ENCODE results near the gene CMKLR1. TPM values are rescaled to one million over a fixed set of nuclear protein-coding genes. Genes with fewer than 3 reads are reported as not detected.

Gene CMKLR1
- total RNA-seq, 1 donor from 2014 or later, result 0.57 TPM

DNA sequence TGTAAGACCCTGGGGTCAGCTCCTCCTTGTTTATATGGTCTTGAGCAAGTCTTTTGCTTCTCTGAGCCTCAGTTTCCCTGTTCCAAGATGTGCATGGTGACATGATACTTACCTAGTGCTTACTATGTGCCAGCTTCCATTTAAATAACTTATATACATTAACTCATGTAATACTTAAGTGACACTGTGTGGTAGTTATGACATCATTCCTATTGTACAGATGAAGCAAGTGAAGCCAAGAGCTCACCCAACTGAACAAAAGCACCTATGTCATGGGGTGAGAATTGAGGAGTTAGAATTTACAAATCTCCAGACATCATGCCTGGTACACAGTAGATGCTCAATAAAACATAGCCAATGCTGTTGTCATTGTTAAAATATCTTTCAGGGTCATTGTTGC is 41.3 kb upstream of the CMKLR1 start:
- H3K36me3 Mint-ChIP-seq (ENCODE audit: low read depth, unreplicated experiment), result peaks cover 4% of the 10 kb centered on the region
- H3K4me1 Mint-ChIP-seq (ENCODE audit: low read depth, unreplicated experiment), result no peaks in the 10 kb centered on the region

DNA sequence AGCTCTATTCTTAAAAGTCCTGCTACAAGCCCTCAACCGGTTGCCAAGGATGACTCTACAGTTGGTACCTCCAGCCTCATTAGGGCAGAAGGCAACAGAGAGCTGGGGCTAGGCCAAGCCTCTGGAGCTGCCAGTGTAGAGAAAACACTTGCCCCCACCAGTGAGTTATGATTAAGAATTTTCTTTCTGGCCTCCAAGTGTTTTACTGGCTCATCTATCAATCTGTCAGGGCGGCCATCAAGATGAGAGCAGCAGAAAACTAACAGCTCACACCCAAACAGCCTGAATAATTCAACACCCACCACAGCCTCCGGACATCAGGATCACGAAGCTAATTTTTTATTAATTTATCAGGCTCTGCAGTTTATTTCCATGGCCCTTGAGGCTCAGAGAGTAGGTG is 40.7 kb upstream of the CMKLR1 start:
- no peak for TF ChIP-seq EZH2 (IDR thresholded peaks at IDR 0.05; ENCODE audit: insufficient read depth, low read length)
- TF ChIP-seq, protein P1, sequence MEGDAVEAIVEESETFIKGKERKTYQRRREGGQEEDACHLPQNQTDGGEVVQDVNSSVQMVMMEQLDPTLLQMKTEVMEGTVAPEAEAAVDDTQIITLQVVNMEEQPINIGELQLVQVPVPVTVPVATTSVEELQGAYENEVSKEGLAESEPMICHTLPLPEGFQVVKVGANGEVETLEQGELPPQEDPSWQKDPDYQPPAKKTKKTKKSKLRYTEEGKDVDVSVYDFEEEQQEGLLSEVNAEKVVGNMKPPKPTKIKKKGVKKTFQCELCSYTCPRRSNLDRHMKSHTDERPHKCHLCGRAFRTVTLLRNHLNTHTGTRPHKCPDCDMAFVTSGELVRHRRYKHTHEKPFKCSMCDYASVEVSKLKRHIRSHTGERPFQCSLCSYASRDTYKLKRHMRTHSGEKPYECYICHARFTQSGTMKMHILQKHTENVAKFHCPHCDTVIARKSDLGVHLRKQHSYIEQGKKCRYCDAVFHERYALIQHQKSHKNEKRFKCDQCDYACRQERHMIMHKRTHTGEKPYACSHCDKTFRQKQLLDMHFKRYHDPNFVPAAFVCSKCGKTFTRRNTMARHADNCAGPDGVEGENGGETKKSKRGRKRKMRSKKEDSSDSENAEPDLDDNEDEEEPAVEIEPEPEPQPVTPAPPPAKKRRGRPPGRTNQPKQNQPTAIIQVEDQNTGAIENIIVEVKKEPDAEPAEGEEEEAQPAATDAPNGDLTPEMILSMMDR (IDR thresholded peaks at IDR 0.05; ENCODE audit: insufficient read depth, low read depth, low read length), result no peak
- no peaks in the 10 kb centered on the region for H3K79me2 ChIP-seq (ENCODE audit: insufficient read depth, low read length)
- no peak for FAIRE-seq
- Mint-ChIP-seq H3K27me3 (ENCODE audit: low read depth, unreplicated experiment) (peaks cover 21% of the 10 kb centered on the region), H3K4me3 (ENCODE audit: unreplicated experiment) (no peak overlapping the region), H3K36me3 (ENCODE audit: low read depth, unreplicated experiment) (peaks cover 4% of the 10 kb centered on the region), H3K4me1 (ENCODE audit: low read depth, unreplicated experiment) (no peaks in the 10 kb centered on the region), H3K9me3 (ENCODE audit: unreplicated experiment) (peaks cover 16% of the 10 kb centered on the region), H3K27ac (ENCODE audit: unreplicated experiment) (no peak overlapping the region)
- no peak overlapping the region for H3K9ac ChIP-seq (ENCODE audit: low read length)
- no peak overlapping the region for H2AFZ ChIP-seq (ENCODE audit: low read depth, low read length)
- no peak overlapping the region for H3K27ac ChIP-seq (ENCODE audit: low read depth, low read length)
- no peaks in the 10 kb centered on the region for H3K36me3 ChIP-seq (ENCODE audit: insufficient read depth, low read length)
- no peak overlapping the region for H3K4me2 ChIP-seq (ENCODE audit: low read length)
- H3K27me3 ChIP-seq (ENCODE audit: insufficient read depth, low read length), result no peaks in the 10 kb centered on the region
- H4K20me1 ChIP-seq (ENCODE audit: insufficient read depth, low read length), result no peaks in the 10 kb centered on the region
- peaks cover 2% of the 10 kb centered on the region for H3K9me3 ChIP-seq (ENCODE audit: insufficient read depth, low read depth, low read length)
- DNase-seq (ENCODE audit: low read depth), result no peak
- no peak overlapping the region for H3K4me3 ChIP-seq (ENCODE audit: insufficient read depth, low read depth, low read length)
- no peaks in the 10 kb centered on the region for H3K4me1 ChIP-seq (ENCODE audit: insufficient read depth, low read length)

More for the DNA sequence above, 41.3 kb upstream of the CMKLR1 start:
- no peaks in the 10 kb centered on the region for H3K36me3 ChIP-seq (ENCODE audit: insufficient read depth, low read length)
- Mint-ChIP-seq H3K27me3 (ENCODE audit: low read depth, unreplicated experiment) (peaks cover 21% of the 10 kb centered on the region), H3K9me3 (ENCODE audit: unreplicated experiment) (peaks cover 16% of the 10 kb centered on the region), H3K27ac (ENCODE audit: unreplicated experiment) (no peak overlapping the region), H3K4me3 (ENCODE audit: unreplicated experiment) (no peak overlapping the region)
- DNase-seq (ENCODE audit: low read depth), result no peak
- H3K4me1 ChIP-seq (ENCODE audit: insufficient read depth, low read length), result no peaks in the 10 kb centered on the region
- no peak overlapping the region for H2AFZ ChIP-seq (ENCODE audit: low read depth, low read length)
- H3K4me3 ChIP-seq (ENCODE audit: insufficient read depth, low read depth, low read length), result no peak overlapping the region
- no peak for FAIRE-seq
- H3K27ac ChIP-seq (ENCODE audit: low read depth, low read length), result no peak overlapping the region
- H3K9me3 ChIP-seq (ENCODE audit: insufficient read depth, low read depth, low read length), result peaks cover 2% of the 10 kb centered on the region
- H3K4me2 ChIP-seq (ENCODE audit: low read length), result no peak overlapping the region
- TF ChIP-seq EZH2 (IDR thresholded peaks at IDR 0.05; ENCODE audit: insufficient read depth, low read length), result no peak
- TF ChIP-seq, protein P1 (IDR thresholded peaks at IDR 0.05; ENCODE audit: insufficient read depth, low read depth, low read length), result no peak
- H3K27me3 ChIP-seq (ENCODE audit: insufficient read depth, low read length), result no peaks in the 10 kb centered on the region
- H3K9ac ChIP-seq (ENCODE audit: low read length), result no peak overlapping the region
- no peaks in the 10 kb centered on the region for H3K79me2 ChIP-seq (ENCODE audit: insufficient read depth, low read length)
- H4K20me1 ChIP-seq (ENCODE audit: insufficient read depth, low read length), result no peaks in the 10 kb centered on the region

DNA sequence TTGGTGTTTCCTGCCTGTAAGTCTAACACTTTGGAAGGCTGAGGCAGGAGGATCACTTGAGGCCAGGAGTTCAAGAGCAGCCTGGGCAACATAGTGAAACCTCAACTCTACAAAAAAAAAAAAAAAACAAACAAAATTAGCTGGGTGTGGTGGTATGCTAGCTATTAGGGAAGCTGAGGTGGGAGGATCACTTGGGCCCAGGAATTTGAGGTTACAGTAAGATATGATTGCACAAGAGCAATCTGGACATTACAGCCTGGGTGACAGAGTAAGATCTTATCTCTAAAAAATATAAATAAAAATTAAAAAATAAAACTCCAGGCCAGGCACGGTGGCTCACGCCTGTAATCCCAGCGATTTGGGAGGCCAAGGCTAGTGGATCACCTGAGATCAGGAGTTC is 39.8 kb upstream of the CMKLR1 start:
- Histone ChIP-seq H3K9me3 (ENCODE audit: insufficient read depth, low read depth, low read length) (peaks cover 7% of the 10 kb centered on the region), H3K36me3 (ENCODE audit: insufficient read depth, low read length) (no peaks in the 10 kb centered on the region), H2AFZ (ENCODE audit: low read depth, low read length) (no peak overlapping the region), H3K27ac (ENCODE audit: low read depth, low read length) (no peak overlapping the region), H4K20me1 (ENCODE audit: insufficient read depth, low read length) (no peaks in the 10 kb centered on the region), H3K79me2 (ENCODE audit: insufficient read depth, low read length) (no peaks in the 10 kb centered on the region), H3K4me3 (ENCODE audit: insufficient read depth, low read depth, low read length) (no peak overlapping the region), H3K4me2 (ENCODE audit: low read length) (no peak overlapping the region), H3K4me1 (ENCODE audit: insufficient read depth, low read length) (no peaks in the 10 kb centered on the region), H3K27me3 (ENCODE audit: insufficient read depth, low read length) (no peaks in the 10 kb centered on the region), H3K9ac (ENCODE audit: low read length) (no peak overlapping the region)
- Mint-ChIP-seq H3K4me3 (ENCODE audit: unreplicated experiment) (no peak overlapping the region), H3K9me3 (ENCODE audit: unreplicated experiment) (peaks cover 21% of the 10 kb centered on the region), H3K27ac (ENCODE audit: unreplicated experiment) (no peak overlapping the region), H3K27me3 (ENCODE audit: low read depth, unreplicated experiment) (peaks cover 21% of the 10 kb centered on the region), H3K4me1 (ENCODE audit: low read depth, unreplicated experiment) (no peaks in the 10 kb centered on the region), H3K36me3 (ENCODE audit: low read depth, unreplicated experiment) (peaks cover 4% of the 10 kb centered on the region)
- FAIRE-seq (no peak), DNase-seq (ENCODE audit: low read depth) (no peak)
- TF ChIP-seq EZH2 (IDR thresholded peaks at IDR 0.05; ENCODE audit: insufficient read depth, low read length), result no peak
- TF ChIP-seq, protein P1 (IDR thresholded peaks at IDR 0.05; ENCODE audit: insufficient read depth, low read depth, low read length), result no peak
